Measurements from ENCODE around the gene NCOA6. TPM values are rescaled to one million over a fixed set of nuclear protein-coding genes. Genes with fewer than 3 reads are reported as not detected.

The NCOA6 gene
- total and polyA plus RNA-seq, 2 of the 4 experiments (the other 2 are of a cell fraction): 3.6 to 13.1 TPM

DNA sequence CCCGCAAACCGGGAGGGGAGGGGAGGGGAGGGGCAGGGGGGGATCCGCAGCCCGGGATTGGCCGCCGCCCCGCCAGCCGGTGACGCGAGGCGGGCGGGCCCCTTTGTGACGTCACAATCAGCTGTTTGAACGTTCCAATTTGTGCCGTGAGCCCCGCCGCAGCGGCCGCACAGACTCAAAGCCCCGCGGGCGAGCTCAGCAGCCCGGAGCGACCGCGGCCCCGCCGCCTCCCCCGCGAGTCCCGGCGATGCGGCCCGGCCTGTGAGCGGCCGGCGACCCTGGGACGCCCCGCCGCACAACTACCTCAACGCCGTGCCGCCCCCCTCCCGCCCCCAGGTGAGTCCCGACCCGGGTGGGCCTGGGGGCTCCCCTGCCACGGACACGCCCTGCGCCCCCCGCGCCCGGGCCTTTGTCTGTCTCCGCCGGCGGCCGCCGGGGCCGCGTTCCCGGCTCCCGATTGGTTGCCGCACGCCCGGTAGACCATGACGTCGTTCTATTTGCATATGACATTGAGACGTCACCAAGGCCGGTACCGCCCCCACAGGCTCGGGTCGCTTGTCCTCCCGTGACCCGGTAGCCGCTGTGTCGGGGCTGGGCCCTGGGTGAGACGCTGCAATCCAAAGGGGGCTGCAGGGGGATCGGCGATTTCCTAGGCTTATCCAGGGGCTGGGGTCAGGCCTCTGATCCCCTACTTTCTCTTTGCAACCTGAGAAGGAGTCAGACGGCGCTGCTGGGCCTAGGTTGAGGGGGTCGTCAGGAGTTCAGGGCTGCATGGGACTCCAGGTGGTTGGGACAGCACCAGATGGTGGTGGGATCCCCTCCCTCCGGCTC is 121.1 kb downstream of the NCOA6 start, which contains the start of gene TP53INP2:
Gene TP53INP2 (plus strand): TSS at position 168 of the 831 bp plus-strand sequence. CDS start 4,396 bp downstream, outside the sequence.
- ATAC-seq (ENCODE audit: low read depth) (peak; percentile 76), DNase-seq (peak; percentile 91)
- H3K27ac ChIP-seq (ENCODE audit: insufficient read depth, low read length): peak within 1 kb of the TSS; percentile 56
- WGBS, 2 experiments (ENCODE audit: extremely low coverage in 2 of 2, insufficient read length in 1 of 2): 0% methylated on average over 51 of the region's 82 CpGs; no CpG with 5 or more reads in 1 of the 2 experiments
- peak within 1 kb of the TSS; percentile 85 for H3K14ac ChIP-seq (replicated peaks; ENCODE audit: low read depth, low read length)
- H2AK9ac ChIP-seq (replicated peaks; ENCODE audit: low read depth, low read length, poor library complexity): peak within 1 kb of the TSS; percentile 89
- BruUV-seq (replicated peaks): TSS peak; percentile 45
- peak within 1 kb of the TSS; percentile 86 for H3K4me2 ChIP-seq (ENCODE audit: low read depth, low read length)
- H3K36me3 ChIP-seq (ENCODE audit: control insufficient read depth, insufficient read depth, low read length): no peaks in the 10 kb centered on the region
- TF ChIP-seq, protein P1, sequence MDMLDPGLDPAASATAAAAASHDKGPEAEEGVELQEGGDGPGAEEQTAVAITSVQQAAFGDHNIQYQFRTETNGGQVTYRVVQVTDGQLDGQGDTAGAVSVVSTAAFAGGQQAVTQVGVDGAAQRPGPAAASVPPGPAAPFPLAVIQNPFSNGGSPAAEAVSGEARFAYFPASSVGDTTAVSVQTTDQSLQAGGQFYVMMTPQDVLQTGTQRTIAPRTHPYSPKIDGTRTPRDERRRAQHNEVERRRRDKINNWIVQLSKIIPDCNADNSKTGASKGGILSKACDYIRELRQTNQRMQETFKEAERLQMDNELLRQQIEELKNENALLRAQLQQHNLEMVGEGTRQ (IDR thresholded peaks at IDR 0.05; ENCODE audit: low read depth, low read length): peak; percentile 15
- TF ChIP-seq, protein P2, sequence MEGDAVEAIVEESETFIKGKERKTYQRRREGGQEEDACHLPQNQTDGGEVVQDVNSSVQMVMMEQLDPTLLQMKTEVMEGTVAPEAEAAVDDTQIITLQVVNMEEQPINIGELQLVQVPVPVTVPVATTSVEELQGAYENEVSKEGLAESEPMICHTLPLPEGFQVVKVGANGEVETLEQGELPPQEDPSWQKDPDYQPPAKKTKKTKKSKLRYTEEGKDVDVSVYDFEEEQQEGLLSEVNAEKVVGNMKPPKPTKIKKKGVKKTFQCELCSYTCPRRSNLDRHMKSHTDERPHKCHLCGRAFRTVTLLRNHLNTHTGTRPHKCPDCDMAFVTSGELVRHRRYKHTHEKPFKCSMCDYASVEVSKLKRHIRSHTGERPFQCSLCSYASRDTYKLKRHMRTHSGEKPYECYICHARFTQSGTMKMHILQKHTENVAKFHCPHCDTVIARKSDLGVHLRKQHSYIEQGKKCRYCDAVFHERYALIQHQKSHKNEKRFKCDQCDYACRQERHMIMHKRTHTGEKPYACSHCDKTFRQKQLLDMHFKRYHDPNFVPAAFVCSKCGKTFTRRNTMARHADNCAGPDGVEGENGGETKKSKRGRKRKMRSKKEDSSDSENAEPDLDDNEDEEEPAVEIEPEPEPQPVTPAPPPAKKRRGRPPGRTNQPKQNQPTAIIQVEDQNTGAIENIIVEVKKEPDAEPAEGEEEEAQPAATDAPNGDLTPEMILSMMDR (conservative IDR thresholded peaks at IDR 0.05; ENCODE audit: low read depth, low read length): no peak
- TF ChIP-seq MAZ (IDR thresholded peaks at IDR 0.05; ENCODE audit: borderline replicate concordance, low read depth, low read length) (peak; percentile 85; the same call in 1 of the 2 replicates), CHD1 (IDR thresholded peaks at IDR 0.05; ENCODE audit: low read depth, low read length) (0 out of 2 replicates have a peak, but pooled peaks have one; percentile 71), RAD21 (IDR thresholded peaks at IDR 0.05; ENCODE audit: low read length) (no peak), MAFK (IDR thresholded peaks at IDR 0.05; ENCODE audit: low read depth, low read length) (no peak), RCOR1 (IDR thresholded peaks at IDR 0.05; ENCODE audit: insufficient replicate concordance, low read length) (no peak), SMC3 (IDR thresholded peaks at IDR 0.05; ENCODE audit: low read depth, low read length) (no peak), POLR2A (IDR thresholded peaks at IDR 0.05; ENCODE audit: low read depth, low read length) (peak; percentile 96), MXI1 (IDR thresholded peaks at IDR 0.05; ENCODE audit: borderline replicate concordance, low read depth, low read length) (no peak)
- TF ChIP-seq, protein P3, sequence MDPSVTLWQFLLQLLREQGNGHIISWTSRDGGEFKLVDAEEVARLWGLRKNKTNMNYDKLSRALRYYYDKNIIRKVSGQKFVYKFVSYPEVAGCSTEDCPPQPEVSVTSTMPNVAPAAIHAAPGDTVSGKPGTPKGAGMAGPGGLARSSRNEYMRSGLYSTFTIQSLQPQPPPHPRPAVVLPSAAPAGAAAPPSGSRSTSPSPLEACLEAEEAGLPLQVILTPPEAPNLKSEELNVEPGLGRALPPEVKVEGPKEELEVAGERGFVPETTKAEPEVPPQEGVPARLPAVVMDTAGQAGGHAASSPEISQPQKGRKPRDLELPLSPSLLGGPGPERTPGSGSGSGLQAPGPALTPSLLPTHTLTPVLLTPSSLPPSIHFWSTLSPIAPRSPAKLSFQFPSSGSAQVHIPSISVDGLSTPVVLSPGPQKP (IDR thresholded peaks at IDR 0.05; ENCODE audit: borderline replicate concordance, low read depth, low read length): no peak
- H3K9me3 ChIP-seq (ENCODE audit: control insufficient read depth, insufficient read depth, low read length): no peaks in the 10 kb centered on the region
- peak within 1 kb of the TSS; percentile 96 for H2AFZ ChIP-seq (replicated peaks; ENCODE audit: low read length, poor library complexity)
- H3K9ac ChIP-seq (ENCODE audit: low read depth, low read length): peak within 1 kb of the TSS; percentile 72
- H2BK5ac ChIP-seq (ENCODE audit: low read depth, low read length, poor library complexity, severe bottlenecking): peak within 1 kb of the TSS; percentile 43
- peak within 1 kb of the TSS; percentile 92 for H3K23ac ChIP-seq (ENCODE audit: low read depth, low read length)
- H2BK20ac ChIP-seq (ENCODE audit: low read depth, low read length): peak within 1 kb of the TSS; percentile 9; the same call in 1 of the 2 replicates
- peak within 1 kb of the TSS; percentile 23; the same call in 1 of the 2 replicates for H2BK120ac ChIP-seq (ENCODE audit: low read depth, low read length)
- ChIA-PET CTCF (no interaction called here), POLR2A (ENCODE audit: unreplicated experiment) (interaction anchor here (0.6 to 1.1 kb wide), 4 partner anchors 10 to 104 kb away, joined by 3 to 6 read pairs (median 3); no protein-coding TSS in a partner anchor)
- peak within 1 kb of the TSS; percentile 38 for H3K18ac ChIP-seq (ENCODE audit: low read depth, low read length)
- H3K56ac ChIP-seq (ENCODE audit: extremely low read depth, insufficient read depth, low read length): peak within 1 kb of the TSS; percentile 5; the same call in 1 of the 2 replicates
- peak within 1 kb of the TSS; percentile 22 to 84; a peak in 3 of 4 replicates for H4K8ac ChIP-seq (ENCODE audit: low read depth in 2 of 2, low read length in 2 of 2)
- in situ Hi-C loops (cut with MboI; ENCODE audit: low sequenced_read_pairs) (no loop called here), dilution Hi-C loops (cut with HindIII; ENCODE audit: low sequenced_read_pairs, unreplicated experiment) (no loop called here), intact Hi-C loops (cut with micrococcal nuclease) (loop anchor here (5.0 kb wide), 4 partner anchors 63 to 392 kb away; partner anchors contain the start of gene MAP1LC3A)
- H3K4me3 ChIP-seq (ENCODE audit: insufficient read depth, low read depth, low read length): peak within 1 kb of the TSS; percentile 69
- peak within 1 kb of the TSS; percentile 75 for H3K4ac ChIP-seq (ENCODE audit: low read depth, low read length)
- H3K27me3 ChIP-seq (ENCODE audit: control insufficient read depth, insufficient read depth, low read length): no peaks in the 10 kb centered on the region
- peaks cover 9% of the 10 kb centered on the region; the same call in 1 of the 2 replicates for H3K9me1 ChIP-seq (ENCODE audit: insufficient read depth, low read length)
- peak within 1 kb of the TSS; percentile 4 for H4K5ac ChIP-seq (ENCODE audit: low read depth, low read length)
- peaks cover 8% of the 10 kb centered on the region for H3K4me1 ChIP-seq (ENCODE audit: control insufficient read depth, insufficient read depth, low read length)
- H4K91ac ChIP-seq (ENCODE audit: insufficient read depth, low read depth, low read length): peak within 1 kb of the TSS; percentile 33
- H3K79me1 ChIP-seq (ENCODE audit: low read depth in 1 of 2, low read length in 2 of 2): peaks cover 0 to 33% of the 10 kb centered on the region in 2 experiments; a peak in 2 of 4 replicates
- H2AK5ac ChIP-seq (ENCODE audit: low read depth, low read length): peak within 1 kb of the TSS; percentile 72; the same call in 1 of the 2 replicates
- peak within 1 kb of the TSS; percentile 37; the same call in 1 of the 3 replicates for H2BK15ac ChIP-seq (ENCODE audit: low read depth, low read length)
- H4K20me1 ChIP-seq (ENCODE audit: insufficient read depth, low read length): 0 out of 2 replicates have a peak, but pooled peaks cover 3% of the 10 kb centered on the region
